PC-3 (cell line): ENCODE data around the gene SEC31A. TPM values are rescaled to one million over a fixed set of nuclear protein-coding genes. Genes with fewer than 3 reads are reported as not detected.

Experiments
- ATAC-seq: fragments of 200-7000 bp; cut with Tn5 transposase; 2 replicates; pipeline ENCODE4 v1.9.1; 2020; ENCODE audit warnings: mild to moderate bottlenecking, moderate library complexity
- BruUV-seq: library from RNA; stranded (reverse); fragments of 400-500 nt; replicated peaks from 2 replicates; lab custom pipeline; 2021; lab: Mats Ljungman, UMichigan
- CTCF ChIA-PET: fragments of 300-600 bp; sonication (Branson Sonifier 250); formaldehyde crosslinking; loops from one replicate; lab custom pipeline; 2022; ENCODE audit warnings: antibody characterized with exemption; lab: Charles Lee
- POLR2A ChIA-PET: fragments of 300-600 bp; sonication (Branson Sonifier 250); formaldehyde crosslinking; loops from one replicate; lab custom pipeline; 2022; ENCODE audit warnings: antibody characterized with exemption; ENCODE audit not compliant: unreplicated experiment; lab: Charles Lee
- DNase-seq: peaks from one replicate; pipeline ENCODE4 v3.0.0-alpha.2; 2015
- H2AFZ ChIP-seq: fragments of 300-600 bp; sonication (generic); 2 replicates; pipeline ENCODE4 v1.6.0; 2016; ENCODE audit warnings: antibody characterized with exemption, low read length
- H3F3A ChIP-seq: fragments of 300-600 bp; sonication (generic); one replicate; pipeline ENCODE4 v1.6.0; 2017; ENCODE audit warnings: antibody characterized with exemption, low read length, control low read depth, mild to moderate bottlenecking; ENCODE audit not compliant: unreplicated experiment
- H3K27ac ChIP-seq: fragments of 300-600 bp; sonication (generic); 2 replicates; pipeline ENCODE4 v1.5.1; 2016; ENCODE audit warnings: mild to moderate bottlenecking, low read length
- H3K27me3 ChIP-seq: fragments of 300-600 bp; sonication (generic); 2 replicates; pipeline ENCODE4 v1.6.1; 2016; ENCODE audit warnings: low read length, mixed read lengths
- H3K36me3 ChIP-seq: fragments of 300-600 bp; sonication (generic); 2 replicates; pipeline ENCODE4 v1.6.1; 2016; ENCODE audit warnings: low read depth, mixed run types, low read length, mixed read lengths
- H3K4me1 ChIP-seq: fragments of 300-600 bp; sonication (generic); 2 replicates; pipeline ENCODE4 v1.5.1; 2016; ENCODE audit warnings: low read length; ENCODE audit not compliant: insufficient read depth
- H3K4me2 ChIP-seq: fragments of 300-600 bp; sonication (generic); 2 replicates; pipeline ENCODE4 v1.6.0; 2016; ENCODE audit warnings: low read length
- H3K4me3 ChIP-seq: fragments of 300-600 bp; sonication (generic); 2 replicates; pipeline ENCODE4 v1.5.1; 2016; ENCODE audit warnings: mild to moderate bottlenecking, low read length, mixed read lengths
- H3K79me2 ChIP-seq: fragments of 300-600 bp; sonication (generic); 2 replicates; pipeline ENCODE4 v1.6.1; 2017; ENCODE audit warnings: low read length, mixed read lengths
- H3K9ac ChIP-seq: fragments of 300-600 bp; sonication (generic); 2 replicates; pipeline ENCODE4 v1.6.0; 2016; ENCODE audit warnings: mild to moderate bottlenecking, low read length
- H3K9me2 ChIP-seq: fragments of 300-600 bp; sonication (generic); replicated peaks from 2 replicates; pipeline ENCODE4 v1.6.1; 2016; ENCODE audit warnings: mixed run types, low read length, mixed read lengths
- H3K9me3 ChIP-seq: fragments of 300-600 bp; sonication (generic); 2 replicates; pipeline ENCODE4 v1.6.1; 2016; ENCODE audit warnings: low read length, mixed read lengths
- H4K20me1 ChIP-seq: fragments of 300-600 bp; sonication (generic); 2 replicates; pipeline ENCODE4 v1.6.1; 2016; ENCODE audit warnings: low read length, mixed read lengths
- EZH2 ChIP-seq: fragments of 300-600 bp; sonication (generic); IDR thresholded peaks from one replicate; pipeline ENCODE4 v1.6.1; 2017; ENCODE audit warnings: antibody characterized with exemption, mild to moderate bottlenecking, low read length; ENCODE audit not compliant: unreplicated experiment
- EZH2phosphoT487 ChIP-seq: fragments of 300-600 bp; sonication (generic); IDR thresholded peaks from 2 replicates; pipeline ENCODE4 v1.6.1; 2018; ENCODE audit warnings: mild to moderate bottlenecking, antibody characterized with exemption, low read length, borderline replicate concordance
- intact Hi-C: fragments of 100-400 bp; cut with micrococcal nuclease; formaldehyde crosslinking; loops from 2 replicates; pipeline ENCODE4 v1.9.0; 2023
- total RNA-seq: library from RNA; depleted of rRNA; stranded (reverse); fragments of >200 nt; gene quantifications from 2 replicates; pipeline ENCODE4 v1.2.3, GENCODE V29; 2014
- TF ChIP-seq, protein P1 (sequence below): fragments of 300-600 bp; sonication (generic); conservative IDR thresholded peaks from 2 replicates; pipeline ENCODE4 v1.5.1; 2017; ENCODE audit warnings: antibody characterized with exemption, low read depth, mild to moderate bottlenecking, low read length

SEC31A gene
- total RNA-seq, 1 experiment from 2014 or later: 47.4 TPM

DNA sequence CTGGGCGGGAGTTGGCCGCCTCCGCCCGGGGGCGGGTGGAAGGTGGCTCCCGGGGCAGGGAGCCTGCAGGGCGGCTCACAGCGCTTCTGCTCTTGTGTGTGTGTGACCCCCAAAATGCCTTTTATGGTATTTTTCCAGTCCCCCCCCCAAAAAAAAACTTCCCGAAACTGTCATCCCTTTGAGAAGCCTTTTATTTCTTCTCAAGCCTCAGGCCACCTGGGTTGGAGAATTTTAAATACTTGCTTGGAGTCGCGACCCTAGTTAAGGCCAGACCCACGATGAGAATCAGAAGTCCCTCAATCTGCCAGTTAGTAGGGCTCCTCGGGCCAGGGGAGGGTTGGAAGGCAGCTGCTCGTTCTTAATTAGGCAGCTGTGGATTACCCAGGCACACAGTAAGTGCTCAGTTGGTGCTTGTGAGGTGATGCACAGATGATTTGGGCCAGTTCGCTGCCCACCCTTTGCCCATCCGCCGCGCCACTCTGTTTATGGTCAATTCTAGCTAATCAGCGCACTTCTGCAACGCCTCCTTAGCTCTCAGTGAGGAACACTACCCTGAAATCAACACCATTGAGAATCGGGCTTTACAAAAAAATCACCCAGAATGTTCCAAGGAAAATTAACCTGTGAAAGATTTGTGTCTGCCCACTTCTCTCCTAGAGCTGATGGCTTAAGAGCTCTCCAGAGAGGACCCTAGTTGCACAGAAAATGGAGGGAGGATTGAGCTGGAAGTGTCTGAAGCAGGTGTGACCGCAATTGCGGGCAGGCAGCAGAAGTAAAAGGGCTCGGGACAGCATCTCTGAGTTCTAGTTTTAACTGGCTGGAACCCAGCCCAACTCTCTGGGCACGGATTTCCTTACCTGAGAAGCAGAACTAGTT is 91.7 kb downstream of the SEC31A start:
- Histone ChIP-seq H3K4me2 (peak overlapping the region; percentile 89), H3K9me2 (no peaks in the 10 kb centered on the region), H3K27ac (no peak overlapping the region), H3K36me3 (no peaks in the 10 kb centered on the region), H3K79me2 (no peaks in the 10 kb centered on the region), H3K4me3 (peak overlapping the region; percentile 78), H3K27me3 (peaks cover 6% of the 10 kb centered on the region), H4K20me1 (no peaks in the 10 kb centered on the region), H3K9ac (no peak overlapping the region), H3K9me3 (no peaks in the 10 kb centered on the region), H2AFZ (peak overlapping the region; percentile 92), H3F3A (no peaks in the 10 kb centered on the region), H3K4me1 (0 out of 2 replicates have a peak, but pooled peaks cover 3% of the 10 kb centered on the region)
- intact Hi-C loops: no loop called here
- ATAC-seq (peak; percentile 21), DNase-seq (peak; percentile 10)
- ChIA-PET POLR2A (interaction anchor here (0.5 to 0.6 kb wide), 2 partner anchors 12 to 333 kb away, joined by 3 read pairs; no protein-coding TSS in a partner anchor), CTCF (interaction anchor here (1.3 kb wide), 1 partner anchor 60 kb away, joined by 6 read pairs; no protein-coding TSS in a partner anchor)
- no peak for TF ChIP-seq EZH2phosphoT487
- TF ChIP-seq EZH2: no peak
- TF ChIP-seq, protein P1, sequence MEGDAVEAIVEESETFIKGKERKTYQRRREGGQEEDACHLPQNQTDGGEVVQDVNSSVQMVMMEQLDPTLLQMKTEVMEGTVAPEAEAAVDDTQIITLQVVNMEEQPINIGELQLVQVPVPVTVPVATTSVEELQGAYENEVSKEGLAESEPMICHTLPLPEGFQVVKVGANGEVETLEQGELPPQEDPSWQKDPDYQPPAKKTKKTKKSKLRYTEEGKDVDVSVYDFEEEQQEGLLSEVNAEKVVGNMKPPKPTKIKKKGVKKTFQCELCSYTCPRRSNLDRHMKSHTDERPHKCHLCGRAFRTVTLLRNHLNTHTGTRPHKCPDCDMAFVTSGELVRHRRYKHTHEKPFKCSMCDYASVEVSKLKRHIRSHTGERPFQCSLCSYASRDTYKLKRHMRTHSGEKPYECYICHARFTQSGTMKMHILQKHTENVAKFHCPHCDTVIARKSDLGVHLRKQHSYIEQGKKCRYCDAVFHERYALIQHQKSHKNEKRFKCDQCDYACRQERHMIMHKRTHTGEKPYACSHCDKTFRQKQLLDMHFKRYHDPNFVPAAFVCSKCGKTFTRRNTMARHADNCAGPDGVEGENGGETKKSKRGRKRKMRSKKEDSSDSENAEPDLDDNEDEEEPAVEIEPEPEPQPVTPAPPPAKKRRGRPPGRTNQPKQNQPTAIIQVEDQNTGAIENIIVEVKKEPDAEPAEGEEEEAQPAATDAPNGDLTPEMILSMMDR: no peak
- BruUV-seq: no TSS peak

DNA sequence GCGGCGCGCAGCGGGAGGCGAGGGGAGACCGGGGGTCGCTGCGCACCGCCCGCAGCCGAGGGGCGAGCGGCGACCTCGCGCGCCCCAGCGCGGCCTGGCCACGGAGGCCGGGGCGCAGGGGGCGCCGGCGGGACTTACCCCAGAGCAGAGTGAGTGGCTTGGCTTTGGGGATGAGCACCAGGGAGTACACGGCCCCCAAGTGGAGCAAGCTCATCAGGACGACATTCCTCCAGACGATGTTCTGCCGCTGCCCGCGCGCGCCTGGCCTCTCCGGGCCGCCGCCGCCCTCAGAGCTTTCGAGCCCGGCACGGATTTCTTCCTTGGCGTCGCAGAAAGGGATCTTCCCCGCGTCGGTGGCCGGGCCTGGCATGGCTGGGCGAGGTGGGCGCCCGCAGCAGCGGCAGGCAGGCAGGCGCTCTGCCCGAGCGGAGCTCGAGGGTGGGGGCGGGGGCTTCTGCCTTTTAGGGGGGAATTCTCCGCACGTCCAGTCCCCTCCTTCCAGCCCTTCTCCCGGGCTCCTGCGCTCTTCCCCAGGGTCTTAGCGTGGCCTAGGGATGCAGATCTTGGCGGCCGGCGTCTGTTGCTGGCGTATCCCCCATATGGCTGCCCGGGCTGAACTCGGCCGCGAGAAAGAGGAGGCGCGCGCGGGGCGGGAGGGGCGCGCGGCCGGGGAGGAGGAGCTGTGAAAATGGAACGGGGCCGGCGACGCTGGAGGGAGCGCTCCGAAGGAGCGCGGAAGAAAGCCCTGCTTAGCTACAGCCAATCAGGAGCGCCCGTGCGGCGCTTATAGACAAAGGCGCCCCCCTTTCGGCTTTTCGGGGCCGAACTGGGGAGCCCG is 92.6 kb downstream of the SEC31A start, which contains the start of gene SCD5:
Gene SCD5, minus strand, starts transcription at position 629 of the 838 bp plus-strand sequence. Its CDS starts 259 bp downstream, at position 370.
- peak; percentile 26 for DNase-seq
- H3K9me3 ChIP-seq: no peaks in the 10 kb centered on the region
- ATAC-seq: peak; percentile 83
- intact Hi-C loops: no loop called here
- no peaks in the 10 kb centered on the region for H3F3A ChIP-seq
- peak within 1 kb of the TSS; percentile 78 for H3K4me3 ChIP-seq
- 0 out of 2 replicates have a peak, but pooled peaks cover 3% of the 10 kb centered on the region for H3K4me1 ChIP-seq
- H4K20me1 ChIP-seq: no peaks in the 10 kb centered on the region
- ChIA-PET CTCF (interaction anchor here (0.5 to 1.3 kb wide), 2 partner anchors 59 to 336 kb away, joined by 4 to 6 read pairs; no protein-coding TSS in a partner anchor), POLR2A (interaction anchor here (0.6 kb wide), 1 partner anchor 332 kb away, joined by 3 read pairs; no protein-coding TSS in a partner anchor)
- H3K4me2 ChIP-seq: peak within 1 kb of the TSS; percentile 89
- H2AFZ ChIP-seq: peak within 1 kb of the TSS; percentile 92
- TF ChIP-seq, protein P1: no peak
- H3K9me2 ChIP-seq: no peaks in the 10 kb centered on the region
- H3K27me3 ChIP-seq: peaks cover 6% of the 10 kb centered on the region
- peak within 1 kb of the TSS; percentile 43 for H3K9ac ChIP-seq
- H3K36me3 ChIP-seq: no peaks in the 10 kb centered on the region
- H3K27ac ChIP-seq: no peak within 1 kb of the TSS
- no TSS peak for BruUV-seq
- no peaks in the 10 kb centered on the region for H3K79me2 ChIP-seq
